ENCODE results near the gene C9orf78. TPM values are rescaled to one million over a fixed set of nuclear protein-coding genes. Genes with fewer than 3 reads are reported as not detected.

Gene C9orf78
- total and polyA plus RNA-seq, 9 of the 15 experiments (the other 6 are each of a cell fraction or from before 2014, with no cell fraction given), result 94.6 to 266 (median 202) TPM

- TF ChIP-seq CBX2 (IDR thresholded peaks at IDR 0.05; ENCODE audit: insufficient read depth, low read length, poor library complexity, severe bottlenecking), result no peak
- no peak for TF ChIP-seq YBX1 (IDR thresholded peaks at IDR 0.05)
- no peak for TF ChIP-seq SNAPC5 (CRISPR knock-in tag; IDR thresholded peaks at IDR 0.05)
- TF ChIP-seq ELK1 (CRISPR knock-in tag; IDR thresholded peaks at IDR 0.05), result no peak
- no peak for TF ChIP-seq NCOA6 (IDR thresholded peaks at IDR 0.05)
- no peak for TF ChIP-seq FOXM1 (IDR thresholded peaks at IDR 0.05; ENCODE audit: low read depth)
- TF ChIP-seq FOXM1 (CRISPR knock-in tag; IDR thresholded peaks at IDR 0.05; ENCODE audit: low read depth), result no peak
- no peak for TF ChIP-seq FOXP1 (CRISPR knock-in tag; IDR thresholded peaks at IDR 0.05)
- TF ChIP-seq FOXK1 (CRISPR knock-in tag; IDR thresholded peaks at IDR 0.05; ENCODE audit: borderline replicate concordance), result no peak
- no peak for TF ChIP-seq CLOCK (CRISPR knock-in tag; IDR thresholded peaks at IDR 0.05; ENCODE audit: borderline replicate concordance)
- peak; percentile 89 for TF ChIP-seq CXXC5 (CRISPR knock-in tag; IDR thresholded peaks at IDR 0.05)
- peak; percentile 99 for TF ChIP-seq CREM (IDR thresholded peaks at IDR 0.05; ENCODE audit: low read depth)
- TF ChIP-seq MCM5 (IDR thresholded peaks at IDR 0.05; ENCODE audit: low read depth), result no peak
- TF ChIP-seq YY1 (IDR thresholded peaks at IDR 0.05; ENCODE audit: borderline replicate concordance in 1 of 3, control insufficient read depth in 1 of 3, extremely low read depth in 1 of 3, insufficient read depth in 3 of 3, insufficient read length in 1 of 3, insufficient replicate concordance in 2 of 3, low read depth in 1 of 3, low read length in 2 of 3), result peak; percentile 99 to 100 (median 99)
Observed at GRCh38 chr9:129802833-129803675, 32.0 kb downstream of the C9orf78 start, which contains the start of gene TOR1B (continued).
